Measurements from ENCODE around the gene RPUSD3.

The RPUSD3 gene

GRCh38 chr3:9797196-9797945 lies 46.4 kb downstream of the RPUSD3 start:
- no peak for DNase-seq

GRCh38 chr3:9795207-9795606 lies 48.6 kb downstream of the RPUSD3 start:
- DNase-seq: no peak

- no peak for DNase-seq
These were observed 49.4 kb downstream of the RPUSD3 start for GRCh38 chr3:9794400-9794799.

- peak in 1 of 2 experiments; percentile 24 for DNase-seq
These were observed 50.5 kb downstream of the RPUSD3 start for GRCh38 chr3:9793161-9793781.

GRCh38 chr3:9792405-9793160 lies 51.2 kb downstream of the RPUSD3 start, which contains the start of the genes ARPC4 and TADA3:
ARPC4 (plus strand) TSS chr3:9793082; CDS start chr3:9793122, 40 bp downstream.
TADA3 (minus strand) TSS chr3:9792473; CDS start chr3:9791466, 1,007 bp downstream.
- DNase-seq: peak; percentile 91 to 95

- no peak for DNase-seq
These were observed 51.9 kb downstream of the RPUSD3 start for GRCh38 chr3:9791790-9792404.

GRCh38 chr3:9791127-9791526 lies 52.7 kb downstream of the RPUSD3 start:
- no peak for DNase-seq
